Measurements from ENCODE around the gene TMEM131L.
"Not testable (repeated sequence)": the region's sequence is repeated elsewhere in the genome, so short reads cannot be mapped to it uniquely, and the experiment has no call there.

TMEM131L gene

GRCh38 chr4:153542834-153543233 lies 76.7 kb downstream of the TMEM131L start:
- FAIRE-seq (peak; percentile 23), DNase-seq (ENCODE audit: insufficient read length, low spot score) (no peak)
- TF ChIP-seq SPI1 (IDR thresholded peaks at IDR 0.05; ENCODE audit: low read depth, low read length) (no peak), PAX5 (IDR thresholded peaks at IDR 0.05; ENCODE audit: insufficient read depth, low read length, severe bottlenecking) (no peak), POLR2AphosphoS5 (IDR thresholded peaks at IDR 0.05; ENCODE audit: low read depth, low read length) (no peak), POLR2A (IDR thresholded peaks at IDR 0.05; ENCODE audit: low read depth, low read length) (no peak), TAF1 (IDR thresholded peaks at IDR 0.05; ENCODE audit: low read depth, low read length) (no peak), POU2F2 (IDR thresholded peaks at IDR 0.05; ENCODE audit: low read depth, low read length) (no peak)

GRCh38 chr4:153543351-153543750 lies 77.2 kb downstream of the TMEM131L start:
- FAIRE-seq, result no peak
- no peak for DNase-seq (ENCODE audit: insufficient read length, low spot score)
- TF ChIP-seq POLR2A (IDR thresholded peaks at IDR 0.05; ENCODE audit: low read depth, low read length) (no peak), POU2F2 (IDR thresholded peaks at IDR 0.05; ENCODE audit: low read depth, low read length) (no peak), PAX5 (IDR thresholded peaks at IDR 0.05; ENCODE audit: insufficient read depth, low read length, severe bottlenecking) (no peak), POLR2AphosphoS5 (IDR thresholded peaks at IDR 0.05; ENCODE audit: low read depth, low read length) (no peak), TAF1 (IDR thresholded peaks at IDR 0.05; ENCODE audit: low read depth, low read length) (no peak), SPI1 (IDR thresholded peaks at IDR 0.05; ENCODE audit: low read depth, low read length) (no peak)

- FAIRE-seq (no peak), DNase-seq (ENCODE audit: insufficient read length, low spot score) (no peak)
- TF ChIP-seq TAF1 (IDR thresholded peaks at IDR 0.05; ENCODE audit: low read depth, low read length) (no peak), SPI1 (IDR thresholded peaks at IDR 0.05; ENCODE audit: low read depth, low read length) (no peak), POLR2A (IDR thresholded peaks at IDR 0.05; ENCODE audit: low read depth, low read length) (no peak), POLR2AphosphoS5 (IDR thresholded peaks at IDR 0.05; ENCODE audit: low read depth, low read length) (no peak), PAX5 (IDR thresholded peaks at IDR 0.05; ENCODE audit: insufficient read depth, low read length, severe bottlenecking) (no peak), POU2F2 (IDR thresholded peaks at IDR 0.05; ENCODE audit: low read depth, low read length) (no peak)
Measured at GRCh38 chr4:153545822-153546221, 79.7 kb downstream of the TMEM131L start.

- FAIRE-seq (no peak), DNase-seq (ENCODE audit: insufficient read length, low spot score) (no peak)
- TF ChIP-seq SPI1 (IDR thresholded peaks at IDR 0.05; ENCODE audit: low read depth, low read length) (no peak), POLR2AphosphoS5 (IDR thresholded peaks at IDR 0.05; ENCODE audit: low read depth, low read length) (no peak), PAX5 (IDR thresholded peaks at IDR 0.05; ENCODE audit: insufficient read depth, low read length, severe bottlenecking) (no peak), POLR2A (IDR thresholded peaks at IDR 0.05; ENCODE audit: low read depth, low read length) (no peak), TAF1 (IDR thresholded peaks at IDR 0.05; ENCODE audit: low read depth, low read length) (no peak), POU2F2 (IDR thresholded peaks at IDR 0.05; ENCODE audit: low read depth, low read length) (no peak)
Measured at GRCh38 chr4:153546280-153546679, 80.1 kb downstream of the TMEM131L start.

- no peak for TF ChIP-seq PAX5 (IDR thresholded peaks at IDR 0.05; ENCODE audit: insufficient read depth, low read length, severe bottlenecking)
- no peak for TF ChIP-seq TAF1 (IDR thresholded peaks at IDR 0.05; ENCODE audit: low read depth, low read length)
- TF ChIP-seq POU2F2 (IDR thresholded peaks at IDR 0.05; ENCODE audit: low read depth, low read length), result no peak
- TF ChIP-seq SPI1 (IDR thresholded peaks at IDR 0.05; ENCODE audit: low read depth, low read length), result no peak
- TF ChIP-seq POLR2A (IDR thresholded peaks at IDR 0.05; ENCODE audit: low read depth, low read length), result no peak
- TF ChIP-seq POLR2AphosphoS5 (IDR thresholded peaks at IDR 0.05; ENCODE audit: low read depth, low read length), result no peak
- no peak for DNase-seq (ENCODE audit: insufficient read length, low spot score)
- peak; percentile 62 for FAIRE-seq
Measured at GRCh38 chr4:153547520-153547919, 81.4 kb downstream of the TMEM131L start.

GRCh38 chr4:153548907-153549306 lies 82.7 kb downstream of the TMEM131L start:
- FAIRE-seq; DNase-seq (ENCODE audit: insufficient read length, low spot score): not testable (repeated sequence)

GRCh38 chr4:153549405-153549804 lies 83.2 kb downstream of the TMEM131L start:
- FAIRE-seq, result peak; percentile 55

GRCh38 chr4:153553155-153553818 lies 87.1 kb downstream of the TMEM131L start:
- DNase-seq (ENCODE audit: insufficient read length, low spot score) (no peak), FAIRE-seq (no peak)
- no peak for TF ChIP-seq PAX5 (IDR thresholded peaks at IDR 0.05; ENCODE audit: insufficient read depth, low read length, severe bottlenecking)
- TF ChIP-seq SPI1 (IDR thresholded peaks at IDR 0.05; ENCODE audit: low read depth, low read length), result no peak
- TF ChIP-seq TAF1 (IDR thresholded peaks at IDR 0.05; ENCODE audit: low read depth, low read length), result no peak
- TF ChIP-seq POLR2A (IDR thresholded peaks at IDR 0.05; ENCODE audit: low read depth, low read length), result no peak
- no peak for TF ChIP-seq POLR2AphosphoS5 (IDR thresholded peaks at IDR 0.05; ENCODE audit: low read depth, low read length)
- TF ChIP-seq POU2F2 (IDR thresholded peaks at IDR 0.05; ENCODE audit: low read depth, low read length), result no peak

More at GRCh38 chr4:153549405-153549804, 83.2 kb downstream of the TMEM131L start:
- no peak for DNase-seq (ENCODE audit: insufficient read length, low spot score)
- TF ChIP-seq POLR2A (IDR thresholded peaks at IDR 0.05; ENCODE audit: low read depth, low read length), result no peak
- TF ChIP-seq POU2F2 (IDR thresholded peaks at IDR 0.05; ENCODE audit: low read depth, low read length), result no peak
- no peak for TF ChIP-seq SPI1 (IDR thresholded peaks at IDR 0.05; ENCODE audit: low read depth, low read length)
- TF ChIP-seq PAX5 (IDR thresholded peaks at IDR 0.05; ENCODE audit: insufficient read depth, low read length, severe bottlenecking), result no peak
- TF ChIP-seq POLR2AphosphoS5 (IDR thresholded peaks at IDR 0.05; ENCODE audit: low read depth, low read length), result no peak
- no peak for TF ChIP-seq TAF1 (IDR thresholded peaks at IDR 0.05; ENCODE audit: low read depth, low read length)

- DNase-seq (ENCODE audit: insufficient read length, low spot score) (no peak), FAIRE-seq (no peak)
- no peak for TF ChIP-seq TAF1 (IDR thresholded peaks at IDR 0.05; ENCODE audit: low read depth, low read length)
- no peak for TF ChIP-seq POU2F2 (IDR thresholded peaks at IDR 0.05; ENCODE audit: low read depth, low read length)
- TF ChIP-seq PAX5 (IDR thresholded peaks at IDR 0.05; ENCODE audit: insufficient read depth, low read length, severe bottlenecking), result no peak
- TF ChIP-seq SPI1 (IDR thresholded peaks at IDR 0.05; ENCODE audit: low read depth, low read length), result no peak
Measured at GRCh38 chr4:153553819-153554170, 87.6 kb downstream of the TMEM131L start.
